Prostate gland (tissue), 2 donors: ENCODE results near the gene CADM3.

Source experiments
- POLR2A ChIP-seq: fragments of 450-650 bp; IDR thresholded peaks from one replicate; pipeline ENCODE4 v1.6.1; 2016; ENCODE audit warnings: antibody characterized with exemption, mild to moderate bottlenecking
- POLR2AphosphoS5 ChIP-seq: sonication (generic); formaldehyde crosslinking; IDR thresholded peaks from one replicate; pipeline ENCODE4 v1.6.1; 2017; ENCODE audit warnings: antibody characterized with exemption
- TF ChIP-seq, protein P1 (sequence below), 4 experiments: fragments of 200-600 bp in 2 of 4; fragments of 450-650 bp in 2 of 4; sonication (generic) in 2 of 4; IDR thresholded peaks; 1 replicate in 3 of 4; 2 replicates in 1 of 4; pipeline ENCODE4 v1.5.1; 2016 to 2019; ENCODE audit warnings: antibody characterized with exemption in 4 of 4, mild to moderate bottlenecking in 2 of 4, moderate library complexity in 2 of 4

DNA sequence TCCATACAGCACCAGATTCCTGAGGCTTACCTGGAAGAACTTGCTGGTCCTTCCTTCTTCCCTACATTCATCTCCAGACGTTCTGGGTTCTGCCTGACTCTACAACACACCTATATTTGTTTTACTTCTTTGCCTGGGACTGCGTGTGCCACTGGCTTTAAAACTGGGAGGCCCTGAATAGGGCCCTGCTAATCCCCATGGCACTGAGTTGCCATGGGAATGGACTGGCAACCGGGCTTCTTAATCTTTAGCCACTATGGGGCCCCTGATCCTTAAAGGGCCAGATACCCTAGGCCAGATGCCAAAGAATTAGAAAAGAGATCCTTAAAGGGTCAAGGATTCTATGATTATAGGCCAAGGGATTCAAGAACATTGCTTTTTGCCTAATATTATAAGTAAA lies 24.4 kb upstream of the CADM3 start:
- TF ChIP-seq, protein P1, sequence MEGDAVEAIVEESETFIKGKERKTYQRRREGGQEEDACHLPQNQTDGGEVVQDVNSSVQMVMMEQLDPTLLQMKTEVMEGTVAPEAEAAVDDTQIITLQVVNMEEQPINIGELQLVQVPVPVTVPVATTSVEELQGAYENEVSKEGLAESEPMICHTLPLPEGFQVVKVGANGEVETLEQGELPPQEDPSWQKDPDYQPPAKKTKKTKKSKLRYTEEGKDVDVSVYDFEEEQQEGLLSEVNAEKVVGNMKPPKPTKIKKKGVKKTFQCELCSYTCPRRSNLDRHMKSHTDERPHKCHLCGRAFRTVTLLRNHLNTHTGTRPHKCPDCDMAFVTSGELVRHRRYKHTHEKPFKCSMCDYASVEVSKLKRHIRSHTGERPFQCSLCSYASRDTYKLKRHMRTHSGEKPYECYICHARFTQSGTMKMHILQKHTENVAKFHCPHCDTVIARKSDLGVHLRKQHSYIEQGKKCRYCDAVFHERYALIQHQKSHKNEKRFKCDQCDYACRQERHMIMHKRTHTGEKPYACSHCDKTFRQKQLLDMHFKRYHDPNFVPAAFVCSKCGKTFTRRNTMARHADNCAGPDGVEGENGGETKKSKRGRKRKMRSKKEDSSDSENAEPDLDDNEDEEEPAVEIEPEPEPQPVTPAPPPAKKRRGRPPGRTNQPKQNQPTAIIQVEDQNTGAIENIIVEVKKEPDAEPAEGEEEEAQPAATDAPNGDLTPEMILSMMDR (IDR thresholded peaks at IDR 0.05): no peak
- TF ChIP-seq POLR2AphosphoS5 (no peak), POLR2A (no peak)
